ENCODE data around the gene SARS2. TPM values are rescaled to one million over a fixed set of nuclear protein-coding genes. Genes with fewer than 3 reads are reported as not detected.
A peak's percentile ranks its signal among the peaks of the same experiment; 100 is the strongest.
"Not testable (repeated sequence)": the region's sequence is repeated elsewhere in the genome, so short reads cannot be mapped to it uniquely, and the experiment has no call there.

Gene SARS2, protein sequence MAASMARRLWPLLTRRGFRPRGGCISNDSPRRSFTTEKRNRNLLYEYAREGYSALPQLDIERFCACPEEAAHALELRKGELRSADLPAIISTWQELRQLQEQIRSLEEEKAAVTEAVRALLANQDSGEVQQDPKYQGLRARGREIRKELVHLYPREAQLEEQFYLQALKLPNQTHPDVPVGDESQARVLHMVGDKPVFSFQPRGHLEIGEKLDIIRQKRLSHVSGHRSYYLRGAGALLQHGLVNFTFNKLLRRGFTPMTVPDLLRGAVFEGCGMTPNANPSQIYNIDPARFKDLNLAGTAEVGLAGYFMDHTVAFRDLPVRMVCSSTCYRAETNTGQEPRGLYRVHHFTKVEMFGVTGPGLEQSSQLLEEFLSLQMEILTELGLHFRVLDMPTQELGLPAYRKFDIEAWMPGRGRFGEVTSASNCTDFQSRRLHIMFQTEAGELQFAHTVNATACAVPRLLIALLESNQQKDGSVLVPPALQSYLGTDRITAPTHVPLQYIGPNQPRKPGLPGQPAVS
- total RNA-seq, result 10 to 100 TPM; 35.6 to 40.7 TPM

GRCh38 chr19:38929929-38930775 lies at the start of gene SARS2:
Gene SARS2 (minus strand): TSS chr19:38930763. CDS start chr19:38930736, 27 bp downstream.
- H3K27ac Mint-ChIP-seq, result peak within 1 kb of the TSS; percentile 99
- peak; percentile 96 for DNase-seq
- H3K4me1 Mint-ChIP-seq, result peaks cover 29% of the 10 kb centered on the region
- H3K9me3 Mint-ChIP-seq, result peaks cover 6% of the 10 kb centered on the region
- POLR2A ChIA-PET, result interaction anchor here (0.6 to 3.7 kb wide), 21 partner anchors 9 to 556 kb away, joined by 3 to 13 read pairs (median 5); partner anchors contain the start of genes ECH1, EIF3K, FAM98C and MAP4K1
- peaks cover 24% of the 10 kb centered on the region for H3K36me3 Mint-ChIP-seq
- ATAC-seq (ENCODE audit: low read depth), result peak; percentile 74
- no peaks in the 10 kb centered on the region for H3K27me3 Mint-ChIP-seq
- H3K4me3 Mint-ChIP-seq, result peak within 1 kb of the TSS; percentile 98

- Mint-ChIP-seq H3K27ac (no peak overlapping the region), H3K4me3 (no peak overlapping the region), H3K4me1 (peaks cover 6% of the 10 kb centered on the region), H3K36me3 (no peaks in the 10 kb centered on the region), H3K27me3 (peaks cover 25% of the 10 kb centered on the region), H3K9me3 (peaks cover 5% of the 10 kb centered on the region)
- POLR2A ChIA-PET, result no interaction called here
- DNase-seq (no peak), ATAC-seq (ENCODE audit: low read depth) (no peak)
Measured at GRCh38 chr19:38979812-38980211, 49.2 kb upstream of the SARS2 start.

DNA sequence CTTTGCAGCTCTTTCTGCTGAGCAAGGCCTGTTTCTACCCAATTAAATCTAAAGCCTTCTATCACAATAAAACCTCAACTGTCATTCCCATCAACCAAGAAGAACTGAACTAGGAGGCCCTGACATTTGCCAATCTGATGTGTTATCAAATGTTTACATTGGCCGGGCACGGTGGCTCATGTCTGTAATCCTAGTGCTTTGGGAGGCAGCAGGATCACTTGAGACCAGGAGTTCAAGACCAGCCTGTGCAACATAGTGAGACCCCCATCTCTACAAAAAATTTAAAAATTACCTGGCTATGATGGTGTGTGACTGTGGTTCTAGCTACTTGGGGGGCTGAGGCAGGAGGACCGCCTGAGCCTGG lies 47.7 kb upstream of the SARS2 start:
- peaks cover 32% of the 10 kb centered on the region for H3K27me3 Mint-ChIP-seq
- no peaks in the 10 kb centered on the region for H3K36me3 Mint-ChIP-seq
- ATAC-seq (ENCODE audit: low read depth) (no peak), DNase-seq (no peak)
- H3K4me3 Mint-ChIP-seq, result no peak overlapping the region
- peaks cover 5% of the 10 kb centered on the region for H3K9me3 Mint-ChIP-seq
- POLR2A ChIA-PET, result no interaction called here
- no peak overlapping the region for H3K27ac Mint-ChIP-seq
- peaks cover 6% of the 10 kb centered on the region for H3K4me1 Mint-ChIP-seq

- ATAC-seq (ENCODE audit: low read depth) (no peak), DNase-seq (no peak)
- Mint-ChIP-seq H3K9me3 (peaks cover 5% of the 10 kb centered on the region), H3K4me3 (no peak overlapping the region), H3K27me3 (peaks cover 32% of the 10 kb centered on the region), H3K4me1 (peaks cover 6% of the 10 kb centered on the region), H3K36me3 (no peaks in the 10 kb centered on the region), H3K27ac (no peak overlapping the region)
- POLR2A ChIA-PET, result no interaction called here
Measured at GRCh38 chr19:38977445-38978325, 47.1 kb upstream of the SARS2 start.

- peaks cover 6% of the 10 kb centered on the region for H3K4me1 Mint-ChIP-seq
- no peaks in the 10 kb centered on the region for H3K36me3 Mint-ChIP-seq
- H3K9me3 Mint-ChIP-seq, result peaks cover 5% of the 10 kb centered on the region
- H3K27ac Mint-ChIP-seq, result no peak overlapping the region
- ATAC-seq (ENCODE audit: low read depth), result no peak
- DNase-seq, result no peak
- POLR2A ChIA-PET, result no interaction called here
- H3K4me3 Mint-ChIP-seq, result peak overlapping the region; percentile 44
- peaks cover 33% of the 10 kb centered on the region for H3K27me3 Mint-ChIP-seq
Measured at GRCh38 chr19:38975861-38976271, 45.3 kb upstream of the SARS2 start.

DNA sequence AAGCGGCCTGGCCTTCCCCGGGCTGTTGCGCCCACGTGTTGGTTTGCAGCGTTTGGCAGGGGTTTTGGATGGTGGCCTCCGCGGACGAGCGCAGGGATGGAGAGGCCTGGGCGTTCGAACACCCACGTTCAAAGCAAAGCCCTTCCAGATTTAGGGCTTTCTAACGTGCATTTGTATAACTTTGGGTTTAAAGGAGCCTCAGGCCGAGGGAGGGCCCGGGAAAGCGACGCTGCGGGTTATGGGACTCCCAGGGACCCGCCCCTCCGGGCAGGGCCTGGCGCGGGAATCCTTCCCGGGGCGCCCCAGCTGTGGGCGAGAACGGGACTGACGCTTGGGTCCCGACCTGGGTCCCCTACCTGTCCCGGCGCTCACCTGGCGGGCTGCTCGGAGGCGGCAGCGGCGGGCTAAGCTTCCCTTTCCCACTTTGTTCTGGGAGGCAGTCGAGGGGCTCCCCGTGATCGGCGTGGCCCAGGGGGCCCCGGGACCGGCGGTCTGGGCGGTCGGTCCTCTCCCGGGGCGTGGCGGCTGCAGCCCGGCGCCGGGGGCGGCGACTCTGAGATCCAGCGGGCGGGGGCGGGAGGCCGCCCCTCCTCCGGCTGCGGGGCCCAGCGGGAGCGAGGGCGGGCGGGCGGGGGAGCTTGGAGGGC lies 44.8 kb upstream of the SARS2 start, which contains the start of gene FBXO17:
Gene FBXO17, minus strand, starts transcription at position 529 of the 647 bp plus-strand sequence. CDS start 25,423 bp downstream, outside the sequence.
- Mint-ChIP-seq H3K4me1 (peaks cover 6% of the 10 kb centered on the region), H3K9me3 (peaks cover under 1% of the 10 kb centered on the region), H3K4me3 (peak within 1 kb of the TSS; percentile 44), H3K27ac (no peak within 1 kb of the TSS), H3K36me3 (no peaks in the 10 kb centered on the region), H3K27me3 (peaks cover 31% of the 10 kb centered on the region)
- DNase-seq (no peak), ATAC-seq (ENCODE audit: low read depth) (no peak)
- POLR2A ChIA-PET, result no interaction called here

GRCh38 chr19:38974624-38975213 lies 44.2 kb upstream of the SARS2 start:
- Mint-ChIP-seq H3K27me3 (peaks cover 34% of the 10 kb centered on the region), H3K36me3 (no peaks in the 10 kb centered on the region), H3K4me3 (peak overlapping the region; percentile 16), H3K4me1 (peaks cover 6% of the 10 kb centered on the region), H3K27ac (no peak overlapping the region), H3K9me3 (no peaks in the 10 kb centered on the region)
- ATAC-seq (ENCODE audit: low read depth) (no peak), DNase-seq (no peak)
- POLR2A ChIA-PET, result no interaction called here

DNA sequence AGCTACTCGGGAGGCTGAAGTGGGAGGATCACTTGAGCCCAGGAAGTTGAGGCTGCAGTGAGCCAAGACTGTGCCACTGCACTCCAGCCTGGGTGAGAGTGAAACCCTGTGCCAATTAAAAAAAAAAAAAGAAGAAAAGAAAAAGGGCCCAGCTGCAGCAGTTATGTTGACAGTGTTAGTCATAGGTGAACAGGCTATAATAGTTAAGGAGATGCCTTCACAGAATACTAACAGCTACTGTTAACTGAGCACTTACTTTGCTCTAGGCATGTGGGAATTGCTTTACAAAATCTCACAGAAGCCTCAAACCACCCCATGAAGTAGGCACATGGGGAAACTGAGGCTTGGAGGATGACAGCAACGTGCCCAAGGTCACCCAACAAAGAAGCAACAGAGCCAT lies 41.1 kb upstream of the SARS2 start:
- Mint-ChIP-seq H3K4me3 (no peak overlapping the region), H3K36me3 (no peaks in the 10 kb centered on the region), H3K9me3 (no peaks in the 10 kb centered on the region), H3K4me1 (peaks cover 2% of the 10 kb centered on the region), H3K27ac (no peak overlapping the region), H3K27me3 (peaks cover 33% of the 10 kb centered on the region)
- POLR2A ChIA-PET, result no interaction called here
- no peak for ATAC-seq (ENCODE audit: low read depth)
- no peak for DNase-seq

GRCh38 chr19:38970664-38971532 lies 40.3 kb upstream of the SARS2 start:
- DNase-seq (no peak), ATAC-seq (ENCODE audit: low read depth) (no peak)
- Mint-ChIP-seq H3K27me3 (peaks cover 30% of the 10 kb centered on the region), H3K27ac (no peak overlapping the region), H3K4me1 (peaks cover under 1% of the 10 kb centered on the region), H3K36me3 (no peaks in the 10 kb centered on the region), H3K4me3 (no peak overlapping the region), H3K9me3 (no peaks in the 10 kb centered on the region)
- POLR2A ChIA-PET, result interaction anchor here (0.7 kb wide), 1 partner anchor 9 kb away, joined by 4 read pairs; no protein-coding TSS in a partner anchor

- H3K4me3 Mint-ChIP-seq; H3K36me3 Mint-ChIP-seq; H3K9me3 Mint-ChIP-seq; ATAC-seq (ENCODE audit: low read depth); H3K4me1 Mint-ChIP-seq; POLR2A ChIA-PET; H3K27ac Mint-ChIP-seq; DNase-seq: not testable (repeated sequence)
- peaks cover 22% of the 10 kb centered on the region for H3K27me3 Mint-ChIP-seq
Measured at GRCh38 chr19:38966149-38966548, 35.6 kb upstream of the SARS2 start.

DNA sequence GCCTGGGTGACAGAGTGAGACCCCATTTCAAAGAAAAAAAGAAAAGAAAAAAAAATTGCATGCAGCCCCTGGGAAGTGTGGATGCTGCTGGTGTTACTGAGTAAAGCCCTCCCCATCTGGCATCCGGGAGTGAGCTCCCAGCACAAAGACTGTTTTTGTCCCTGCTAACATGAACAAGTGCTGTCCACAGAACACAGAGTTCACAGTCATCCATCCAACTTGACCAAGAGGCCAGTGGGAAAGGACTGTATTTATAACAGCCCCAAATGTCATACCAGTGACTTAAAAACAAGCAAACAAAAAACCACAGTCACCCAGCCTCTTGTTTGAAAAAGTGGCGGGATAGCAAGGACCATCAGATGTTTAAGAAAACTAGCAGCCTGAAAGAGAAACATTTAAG lies 34.2 kb upstream of the SARS2 start:
- peaks cover 16% of the 10 kb centered on the region for H3K27me3 Mint-ChIP-seq
- POLR2A ChIA-PET, result no interaction called here
- no peak overlapping the region for H3K4me3 Mint-ChIP-seq
- no peak for ATAC-seq (ENCODE audit: low read depth)
- no peaks in the 10 kb centered on the region for H3K9me3 Mint-ChIP-seq
- no peak for DNase-seq
- no peak overlapping the region for H3K27ac Mint-ChIP-seq
- no peaks in the 10 kb centered on the region for H3K36me3 Mint-ChIP-seq
- peaks cover 3% of the 10 kb centered on the region for H3K4me1 Mint-ChIP-seq

All from activated naive CD8-positive, alpha-beta T cell treated with anti-CD3 and anti-CD28 coated beads, Interleukin-2, amount 10 ng/mL, durations not matched to agents 7 days and 5 days (primary cell).